SH-SY5Y (cell line): Measurements from ENCODE around the gene NCKAP5.

Experiments
- GATA2 ChIP-seq: IDR thresholded peaks from 2 replicates; pipeline ENCODE4 v1.6.1; 2011; ENCODE audit warnings: mild to moderate bottlenecking, low read depth, low read length
- GATA3 ChIP-seq: IDR thresholded peaks from 2 replicates; pipeline ENCODE4 v1.6.1; 2011; ENCODE audit warnings: low read depth, mild to moderate bottlenecking, low read length, moderate library complexity

DNA sequence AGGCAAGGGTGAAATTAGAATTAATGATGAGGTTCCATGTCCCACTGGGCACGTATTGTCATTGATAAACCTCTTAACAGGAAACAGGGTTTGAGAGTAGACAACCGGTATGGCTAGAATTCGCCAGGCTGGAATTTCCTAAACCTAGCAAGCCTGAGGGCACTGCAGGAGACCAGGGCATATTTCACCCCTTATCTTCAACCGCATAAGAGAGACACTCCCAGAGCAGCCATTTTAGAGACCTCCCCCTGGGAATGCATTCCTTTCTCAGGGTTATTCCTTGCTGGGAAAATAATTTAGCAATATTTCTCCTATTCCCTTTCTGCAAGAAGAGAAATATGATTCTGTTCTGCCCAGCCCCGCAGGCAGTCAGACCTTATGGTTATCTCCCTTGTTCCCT, 563.6 kb downstream of the NCKAP5 start:
- TF ChIP-seq GATA2 (no peak), GATA3 (no peak)
